NCI-H446 treated with DMSO at 0.1 percent for 48 hours (cell line): ENCODE data around the gene TLE2.
"Not testable (repeated sequence)": the region's sequence is repeated elsewhere in the genome, so short reads cannot be mapped to it uniquely, and the experiment has no call there.

Source experiments
- DNase-seq: peaks from one replicate; lab custom pipeline; 2025; lab: John Stamatoyannopoulos, UW

Gene TLE2

DNA sequence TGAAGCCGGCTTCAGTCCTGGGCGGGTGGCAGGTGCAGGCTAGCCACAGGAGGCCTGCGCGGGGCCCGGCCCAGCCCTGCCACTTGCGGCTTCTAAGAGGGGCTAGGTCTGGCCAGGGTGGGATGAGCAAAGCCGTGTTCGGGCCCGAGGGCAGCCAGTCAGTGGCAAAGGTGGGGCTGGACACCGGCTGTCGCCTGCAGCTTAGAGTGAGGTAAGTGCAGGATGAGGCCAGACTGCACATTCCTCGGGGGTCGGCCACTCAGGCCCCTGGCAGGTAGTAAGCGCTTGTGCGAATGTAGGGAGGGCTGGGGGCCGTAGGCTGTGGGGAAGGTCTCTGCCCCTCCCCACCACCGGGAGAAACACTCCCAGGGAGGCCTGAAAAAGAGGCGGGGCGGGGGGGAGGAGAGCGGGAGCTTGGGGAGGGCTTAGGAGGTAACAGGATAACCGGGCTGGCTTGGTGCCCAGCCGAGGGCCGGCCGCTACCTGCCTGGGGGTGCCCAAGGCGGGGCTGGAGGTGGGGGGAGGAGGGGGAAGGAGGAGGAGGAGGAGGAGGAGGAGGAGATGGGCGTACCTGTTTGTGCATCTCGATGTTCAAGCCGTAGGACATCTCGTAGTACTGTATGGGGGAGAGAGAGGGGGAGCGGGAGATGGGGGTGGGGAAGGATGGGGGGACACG, 26.8 kb upstream of the TLE2 start:
- DNase-seq, result peak; percentile 42

DNA sequence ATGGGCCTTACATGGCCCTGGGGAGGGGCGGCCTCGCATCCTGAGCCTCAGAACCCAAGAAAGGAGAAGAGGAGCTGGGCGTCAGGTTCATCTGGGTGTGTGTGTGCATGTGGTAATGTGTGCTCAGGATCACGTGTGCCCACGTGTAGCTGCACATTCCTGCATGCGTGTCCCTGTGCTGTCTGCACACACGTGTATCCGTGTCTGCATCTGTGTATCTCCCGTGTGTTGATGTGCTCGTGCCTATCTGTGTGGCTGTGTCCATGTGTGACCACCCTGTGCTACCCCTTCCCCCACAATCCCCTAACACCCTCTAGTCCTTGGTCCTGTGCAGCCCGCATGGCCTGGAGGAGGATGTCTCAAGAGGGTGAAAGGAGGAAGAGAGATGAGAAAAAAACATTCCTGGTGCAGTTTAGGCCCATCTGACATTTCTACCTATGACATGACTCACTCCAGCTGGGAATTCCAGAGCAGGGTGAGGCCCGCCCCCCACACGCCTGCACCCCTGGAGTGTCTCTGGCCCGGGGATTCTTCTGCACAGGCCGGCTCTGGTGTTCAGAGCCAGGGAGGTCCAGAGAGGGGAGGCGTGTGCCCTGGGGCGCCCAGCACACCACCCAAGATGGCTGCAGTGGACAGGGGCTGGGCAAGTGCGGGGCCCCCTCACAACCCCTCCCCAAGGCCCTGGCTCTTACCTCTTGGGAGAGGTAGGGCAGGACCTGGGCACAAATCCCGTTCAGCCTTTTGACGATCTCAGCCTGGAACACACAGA, 26.1 kb upstream of the TLE2 start:
- no peak for DNase-seq

DNA sequence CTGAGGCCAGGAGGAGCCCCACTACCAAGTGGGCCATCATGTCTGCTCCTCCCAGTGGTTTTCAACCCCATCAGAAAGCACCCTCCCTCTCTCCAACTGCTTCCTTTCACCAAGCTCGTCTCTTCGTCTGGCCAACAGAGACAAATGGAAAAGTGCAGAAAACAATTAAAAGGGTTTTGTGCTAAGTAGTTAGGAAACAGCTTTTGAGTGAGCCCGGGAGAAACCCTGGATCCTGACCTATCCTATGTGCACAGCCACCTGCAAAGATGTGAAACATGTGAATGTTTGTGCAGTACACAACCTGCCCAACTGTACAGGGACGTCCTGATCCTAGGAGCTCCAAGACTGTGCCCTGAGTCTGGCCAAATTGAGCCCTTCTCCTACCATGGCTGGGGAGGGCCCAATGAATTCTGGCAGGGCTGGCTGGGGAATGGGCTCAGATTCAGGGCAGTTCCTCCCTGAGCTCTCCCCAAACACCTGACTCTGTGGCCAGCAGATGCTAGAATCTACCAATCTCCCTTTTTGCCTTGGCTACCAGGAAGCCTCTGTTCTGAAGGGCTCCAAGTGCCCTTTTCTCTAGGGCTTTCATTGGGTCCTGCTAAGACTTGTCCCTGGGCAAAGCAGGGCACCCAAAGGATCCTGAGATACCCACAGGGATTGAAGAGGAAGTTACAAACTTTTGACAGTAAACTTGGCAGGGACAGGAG, 25.3 kb upstream of the TLE2 start:
- no peak for DNase-seq

DNA sequence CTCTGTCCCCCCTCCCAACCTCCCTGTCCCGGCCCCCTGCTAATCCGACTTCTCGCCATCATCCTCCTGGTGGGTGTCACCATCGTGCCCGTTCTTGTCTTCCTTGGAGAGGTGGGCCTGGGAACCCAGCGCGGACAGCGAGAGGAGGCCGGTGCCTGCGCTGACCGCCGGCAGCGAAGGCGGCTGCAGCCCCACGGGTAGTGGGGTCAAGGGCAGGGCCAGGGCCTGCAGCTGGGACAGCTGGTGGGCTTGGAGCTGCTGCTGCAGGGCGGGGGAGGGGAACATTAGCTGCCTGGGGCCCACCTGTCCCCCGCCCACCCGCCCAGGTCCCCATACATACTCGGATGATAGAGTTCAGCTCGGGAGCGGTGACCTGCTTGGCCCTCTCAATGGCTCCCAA, 24.7 kb upstream of the TLE2 start:
- DNase-seq, result no peak

DNA sequence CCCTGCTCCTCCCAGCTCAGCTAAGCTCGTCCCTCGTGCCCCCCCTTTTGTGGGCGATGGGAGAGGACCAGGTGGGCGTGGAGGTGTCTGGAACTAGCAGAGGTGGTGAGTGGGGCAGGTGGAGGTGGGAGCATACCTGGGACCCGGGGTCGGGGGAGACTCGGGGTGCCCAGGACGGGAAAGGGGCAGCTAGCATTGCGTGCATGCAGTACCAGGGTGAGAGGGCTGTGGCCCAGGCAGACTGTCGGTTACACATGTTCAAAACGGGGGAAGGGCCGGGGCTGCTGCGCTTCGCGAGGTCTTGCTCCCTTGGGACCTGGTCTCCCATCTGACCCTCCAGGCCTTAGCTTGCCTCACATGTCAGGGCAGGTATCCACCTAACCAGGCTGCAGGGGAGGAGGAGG, 24.1 kb upstream of the TLE2 start:
- no peak for DNase-seq

DNA sequence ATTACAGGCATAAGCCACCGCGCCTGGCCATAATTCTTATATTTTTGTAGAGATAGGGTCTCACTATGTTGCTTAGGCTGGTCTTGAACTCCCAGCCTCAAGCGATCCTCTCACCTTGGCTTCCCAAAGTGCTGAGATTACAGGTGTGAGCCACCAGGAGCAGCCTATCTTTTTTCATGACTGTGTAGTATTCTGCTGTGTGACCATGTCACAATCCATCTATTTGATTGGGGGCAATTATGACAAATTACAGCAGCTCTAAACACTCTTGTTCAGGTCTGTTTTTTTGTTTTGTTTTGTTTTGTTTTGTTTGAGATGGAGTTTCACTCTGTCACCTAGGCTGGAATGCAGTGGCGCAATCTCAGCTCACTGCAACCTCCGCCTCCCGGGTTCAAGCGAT, 20.9 kb upstream of the TLE2 start:
- DNase-seq, result not testable (repeated sequence)

DNA sequence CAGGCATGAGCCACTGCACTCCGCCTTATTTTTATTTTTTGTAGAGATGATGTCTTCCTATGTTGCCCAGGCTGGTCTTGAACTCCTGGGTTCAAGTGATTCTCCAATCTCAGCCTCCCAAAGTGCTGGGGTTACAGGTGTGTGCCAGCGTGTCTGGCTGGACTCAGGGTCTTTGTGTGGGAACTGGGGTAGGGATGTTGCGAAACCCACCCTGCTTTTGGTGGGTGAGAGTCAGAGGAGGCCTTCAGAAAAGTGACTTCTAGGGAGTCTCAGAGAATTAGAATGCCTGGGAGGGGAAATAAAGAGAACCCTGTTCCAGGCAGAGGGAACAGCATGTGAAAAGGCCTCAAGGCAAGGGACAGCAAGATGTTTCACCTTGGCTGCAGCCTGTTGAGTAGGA, 20.0 kb upstream of the TLE2 start:
- no peak for DNase-seq

DNA sequence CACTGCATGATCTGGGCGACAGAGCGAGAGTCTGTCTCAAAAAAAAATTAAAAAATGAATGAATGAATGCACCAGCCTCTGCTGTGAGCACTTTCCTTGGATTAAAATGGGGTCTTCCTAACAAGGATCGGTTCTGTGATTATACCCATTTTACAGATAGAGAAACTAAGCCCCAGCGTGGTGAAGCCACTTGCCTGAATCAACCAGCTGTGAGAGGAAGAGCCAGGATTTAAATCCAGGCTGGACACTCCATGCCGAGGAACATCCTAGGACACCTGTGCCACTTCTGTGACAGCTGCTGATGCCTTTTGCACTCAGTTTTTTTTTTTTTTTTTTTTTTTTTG, 19.1 kb upstream of the TLE2 start:
- no peak for DNase-seq

DNA sequence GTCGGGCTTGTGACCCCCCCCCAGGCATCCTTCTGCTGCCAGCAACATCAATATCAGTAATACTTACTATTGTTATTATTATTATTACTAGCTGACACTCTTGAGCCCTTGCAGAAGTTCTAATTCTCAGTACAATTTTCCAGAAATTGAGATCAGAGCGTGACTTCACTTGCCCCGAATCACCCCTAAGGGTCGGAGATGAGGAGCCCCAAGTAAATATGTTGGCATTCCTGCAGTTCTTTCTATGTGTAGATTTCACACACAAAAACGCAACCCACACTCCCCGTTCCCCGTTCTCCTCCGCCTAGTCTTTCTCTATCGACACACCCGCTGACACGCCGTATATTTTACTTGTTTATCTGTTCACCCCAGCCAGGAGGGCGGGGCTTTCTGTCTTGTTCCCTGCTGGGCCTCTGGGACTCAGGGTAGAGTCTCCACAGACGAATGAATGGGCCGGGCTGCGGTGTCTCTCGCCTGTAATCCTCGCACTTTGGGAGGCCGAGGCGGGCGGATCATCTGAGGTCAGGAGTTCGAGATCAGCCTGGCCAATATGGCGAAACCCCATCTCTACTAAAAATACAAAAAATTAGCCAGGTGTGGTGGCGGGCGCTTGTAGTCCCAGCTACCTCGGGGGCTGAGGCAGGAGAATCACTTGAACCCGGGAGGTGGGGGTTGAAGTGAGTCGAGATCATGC, 18.6 kb upstream of the TLE2 start:
- peak; percentile 61 for DNase-seq

DNA sequence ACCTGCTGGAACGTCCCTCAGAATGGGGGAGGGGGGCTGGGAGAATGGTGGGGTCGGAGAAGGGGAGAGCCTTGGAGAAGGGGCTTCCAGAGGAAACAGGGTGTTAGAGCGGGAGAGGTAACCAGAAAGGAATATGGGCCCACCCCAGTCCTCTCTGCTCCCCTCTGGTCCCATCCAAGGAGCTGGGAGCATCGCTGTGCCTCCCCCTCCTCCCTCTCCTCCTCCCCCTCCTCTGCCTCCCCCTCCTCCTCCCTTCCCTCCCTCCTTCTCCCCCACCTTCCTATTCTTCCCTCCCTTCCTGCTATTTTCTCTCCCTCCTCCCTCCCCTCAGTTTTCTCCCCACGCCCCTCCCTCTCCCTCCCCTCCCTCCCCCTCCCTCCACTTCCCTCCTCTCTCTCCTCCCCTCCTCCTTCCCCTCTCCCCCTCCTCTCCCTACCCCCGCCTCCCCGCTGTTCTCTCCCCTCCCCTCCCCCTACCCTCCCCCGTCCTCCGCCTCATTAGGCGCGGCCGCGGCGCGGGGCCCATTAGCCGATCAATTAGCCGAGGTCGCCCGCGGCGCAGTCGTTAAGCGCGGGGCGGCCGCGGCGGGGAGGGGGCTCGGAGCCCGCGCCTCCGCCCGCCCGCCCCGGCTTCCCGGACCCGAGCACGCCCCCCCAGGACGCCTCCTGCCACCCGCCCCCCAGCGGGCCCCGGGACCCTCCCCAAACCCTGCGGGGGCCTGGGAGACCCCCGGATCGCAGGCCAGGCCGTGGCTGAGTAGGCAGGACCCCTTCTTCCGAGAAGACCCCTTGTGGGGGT, 17.8 kb upstream of the TLE2 start:
- no peak for DNase-seq

DNA sequence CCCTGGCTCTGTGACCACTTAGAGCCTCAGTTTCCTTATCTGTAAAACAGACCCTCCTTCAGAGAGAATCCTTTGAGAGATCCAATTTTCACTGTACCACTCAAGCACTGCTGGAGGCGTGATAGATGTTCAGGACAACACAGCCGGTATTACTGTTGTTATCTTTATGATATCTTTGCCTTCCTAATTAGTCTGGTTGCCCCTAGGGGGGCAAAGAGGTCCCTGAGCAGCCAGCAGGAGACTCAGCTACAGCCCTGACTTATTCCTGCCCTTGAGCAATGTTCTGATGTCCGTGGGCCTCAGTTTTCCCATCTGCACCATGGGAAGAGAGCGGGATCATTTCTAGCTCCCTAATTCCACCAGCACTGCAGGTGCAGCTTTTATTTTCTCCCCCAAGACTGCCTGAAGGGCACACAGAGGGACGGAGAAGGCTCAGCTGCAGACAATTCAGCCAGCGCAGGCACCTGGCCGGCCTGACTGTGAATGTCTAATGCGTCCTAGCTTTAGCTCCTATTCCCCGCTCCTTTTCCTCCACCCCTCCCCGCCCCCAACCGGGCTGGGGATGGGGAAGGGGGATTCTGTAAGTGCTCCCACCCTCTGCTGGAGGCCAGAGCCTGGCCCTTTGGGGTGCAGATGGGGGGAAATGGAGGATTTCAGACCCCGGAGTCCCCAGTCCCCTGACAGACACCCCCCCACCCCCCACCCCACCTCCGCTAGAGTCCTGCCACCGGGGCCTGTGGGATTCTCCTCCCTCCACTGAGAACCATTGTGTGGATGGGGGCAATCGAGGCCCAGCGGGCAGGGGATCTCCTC, 17.0 kb upstream of the TLE2 start:
- no peak for DNase-seq

DNA sequence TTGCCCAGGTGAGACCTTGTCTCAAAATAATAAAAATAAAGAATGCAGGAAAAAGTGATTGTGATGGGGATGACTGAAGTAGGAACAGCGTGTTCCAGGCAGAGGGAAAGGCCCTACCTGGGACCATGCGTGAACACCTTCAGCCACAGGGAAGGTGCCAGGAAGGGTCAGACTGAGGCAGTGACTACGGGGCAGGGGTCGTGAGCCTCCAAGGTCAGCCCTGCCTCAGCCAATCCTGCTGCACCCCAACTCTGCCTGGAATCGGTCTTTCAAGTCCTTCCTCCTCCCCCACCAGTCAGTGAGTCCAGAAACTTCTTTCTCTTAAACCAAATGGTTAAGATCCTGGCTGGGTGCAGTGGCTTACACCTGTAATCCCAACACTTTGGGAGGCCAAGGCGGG, 16.1 kb upstream of the TLE2 start:
- DNase-seq, result no peak

DNA sequence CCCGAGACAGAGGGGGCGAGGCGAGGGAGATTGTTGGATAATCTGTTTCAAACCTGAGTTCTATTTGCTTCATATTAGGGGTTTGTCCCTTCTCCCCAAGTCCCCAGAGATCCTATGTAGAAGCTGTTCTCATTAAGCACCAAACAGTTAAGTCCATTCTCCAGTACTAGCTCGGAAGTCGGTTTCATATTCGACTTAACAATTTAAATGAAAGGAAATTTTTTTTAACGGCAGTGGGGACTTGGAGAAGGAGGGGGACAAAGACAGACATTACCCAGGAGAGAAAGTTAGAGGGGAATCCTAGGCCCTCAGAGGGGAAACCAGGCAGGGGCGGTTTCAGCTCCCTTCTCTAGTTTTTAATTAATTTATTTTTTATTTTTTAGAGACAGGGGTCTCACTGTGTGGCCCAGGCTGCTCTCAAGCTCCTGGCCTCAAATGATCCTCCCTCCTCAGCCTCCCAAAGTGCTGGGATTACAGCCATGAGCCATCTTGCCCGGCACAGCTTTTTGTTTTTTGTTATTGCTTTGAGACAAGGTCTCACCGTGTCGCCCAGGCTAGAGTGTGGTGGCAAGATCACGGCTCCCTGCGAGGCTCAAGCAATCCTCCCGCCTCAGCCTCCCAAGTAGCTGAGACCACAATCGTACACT, 13.7 kb upstream of the TLE2 start:
- no peak for DNase-seq

DNA sequence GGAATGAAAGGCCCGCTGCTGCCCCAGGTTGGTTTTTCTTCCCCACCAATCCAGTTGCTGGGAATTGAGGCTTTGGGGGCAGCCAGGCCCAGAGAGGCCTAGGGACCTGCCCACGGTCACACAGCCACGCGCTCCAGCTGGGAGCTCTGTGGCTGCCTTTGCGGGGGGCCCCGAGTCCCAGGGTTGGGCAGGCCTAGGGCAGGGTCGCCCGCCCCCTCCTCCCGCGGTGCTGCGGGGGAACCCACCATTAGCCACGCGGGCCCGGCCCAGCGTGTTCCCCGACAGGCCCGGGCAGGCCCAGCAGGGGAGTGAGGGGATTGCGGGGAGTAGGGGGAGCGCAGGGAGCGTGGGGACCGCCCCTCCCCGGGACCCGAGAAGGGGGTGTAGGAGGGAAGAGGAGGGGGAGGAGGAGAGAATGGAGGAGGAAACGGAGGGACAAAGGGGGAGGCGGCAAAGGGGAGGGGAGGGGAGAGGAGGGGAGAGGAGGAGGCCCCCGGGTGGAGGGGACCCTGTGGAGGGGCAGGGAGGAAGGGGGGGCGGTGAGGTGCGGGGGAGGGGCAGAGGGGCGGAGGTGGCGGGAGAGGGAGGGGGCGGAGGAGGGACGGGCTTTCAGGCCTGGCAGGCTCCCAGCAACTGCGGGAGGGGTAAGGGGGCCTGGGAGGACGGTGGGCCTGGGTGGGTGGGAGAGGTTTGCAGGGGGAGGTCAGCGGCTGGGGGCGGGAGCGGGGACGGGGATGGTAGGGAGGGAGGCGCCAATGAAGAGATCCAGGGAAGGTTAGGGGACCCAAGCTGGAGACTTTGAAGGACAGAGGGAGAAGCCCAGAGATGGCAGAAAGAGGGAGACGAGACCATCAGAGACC, 12.9 kb upstream of the TLE2 start:
- no peak for DNase-seq

DNA sequence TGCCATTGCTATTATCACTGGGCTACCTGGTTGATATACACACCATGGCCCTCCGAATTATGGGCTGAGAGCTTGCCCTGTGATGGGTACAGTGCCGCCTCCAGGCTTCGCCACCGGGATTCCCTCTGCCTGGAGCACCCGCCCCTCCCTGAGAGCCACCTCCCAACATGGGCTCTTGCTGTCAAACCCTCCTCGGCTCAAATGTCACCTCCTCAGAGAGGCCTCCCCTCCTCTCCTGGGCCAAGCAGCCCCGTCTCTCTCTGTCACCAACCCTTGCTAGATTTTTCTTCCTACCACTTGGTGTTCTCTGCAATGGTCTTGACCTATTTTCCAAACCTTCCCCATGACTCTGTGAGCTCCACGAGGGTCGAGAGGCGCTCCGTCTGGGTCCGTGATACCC, 12.2 kb upstream of the TLE2 start:
- no peak for DNase-seq

DNA sequence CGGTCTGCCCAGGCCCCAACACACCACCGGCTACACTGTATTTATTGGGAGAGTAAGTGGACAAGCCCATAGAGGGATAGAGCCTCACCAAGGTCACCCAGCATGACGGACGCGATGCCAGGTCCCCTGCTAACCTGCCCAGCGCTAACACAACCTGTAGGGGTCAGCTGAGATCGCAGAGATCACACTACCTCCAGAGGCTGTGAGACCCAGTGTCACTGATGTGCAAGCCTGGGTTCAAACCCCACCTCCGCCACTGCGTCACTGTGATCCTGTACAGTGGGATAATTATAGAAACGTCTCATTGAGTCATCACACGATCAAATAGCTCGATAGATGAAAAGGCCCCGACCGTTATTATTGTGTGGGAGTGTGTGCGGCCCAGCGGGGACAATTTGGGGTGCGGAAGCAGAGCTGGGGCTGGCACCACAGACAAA, 10.6 kb upstream of the TLE2 start:
- DNase-seq, result no peak

DNA sequence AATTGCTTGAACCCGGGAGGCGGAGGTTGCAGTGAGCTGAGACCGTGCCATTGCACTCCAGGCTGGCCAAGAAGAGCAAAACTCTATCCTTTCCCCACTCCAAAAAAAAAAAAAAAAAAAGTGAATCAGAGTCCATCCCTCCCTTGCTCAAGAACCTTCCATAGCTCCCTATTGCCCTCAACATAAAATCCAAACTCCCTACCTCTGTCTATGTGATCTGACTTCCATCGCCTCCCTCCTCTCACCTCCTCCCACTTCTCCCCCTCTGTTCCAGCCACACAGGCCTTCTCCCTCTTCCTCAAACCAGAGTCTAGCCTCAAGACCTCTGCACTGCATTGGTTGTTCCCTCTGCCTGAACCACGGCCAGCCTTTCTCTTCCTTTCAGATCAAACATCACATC, 10.0 kb upstream of the TLE2 start:
- DNase-seq, result no peak

DNA sequence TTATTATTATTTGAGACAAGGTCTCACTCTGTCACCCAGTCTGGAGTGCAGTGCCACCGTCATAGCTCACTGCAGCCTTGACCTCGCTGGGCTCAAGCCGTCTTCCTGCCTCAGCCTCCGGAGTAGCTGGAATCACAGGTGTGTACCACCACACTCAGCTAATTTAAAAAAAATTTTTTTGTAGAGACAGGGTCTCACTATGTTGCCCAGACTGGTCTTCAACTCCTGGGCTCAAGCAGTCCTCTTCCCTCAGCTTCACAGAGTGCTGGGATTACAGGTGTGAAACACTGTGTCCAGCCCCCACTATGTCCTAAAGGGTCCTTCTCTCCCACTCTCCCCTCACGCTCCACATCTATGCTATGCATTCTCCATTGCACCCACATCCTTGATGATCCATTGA, 9.1 kb upstream of the TLE2 start:
- no peak for DNase-seq

DNA sequence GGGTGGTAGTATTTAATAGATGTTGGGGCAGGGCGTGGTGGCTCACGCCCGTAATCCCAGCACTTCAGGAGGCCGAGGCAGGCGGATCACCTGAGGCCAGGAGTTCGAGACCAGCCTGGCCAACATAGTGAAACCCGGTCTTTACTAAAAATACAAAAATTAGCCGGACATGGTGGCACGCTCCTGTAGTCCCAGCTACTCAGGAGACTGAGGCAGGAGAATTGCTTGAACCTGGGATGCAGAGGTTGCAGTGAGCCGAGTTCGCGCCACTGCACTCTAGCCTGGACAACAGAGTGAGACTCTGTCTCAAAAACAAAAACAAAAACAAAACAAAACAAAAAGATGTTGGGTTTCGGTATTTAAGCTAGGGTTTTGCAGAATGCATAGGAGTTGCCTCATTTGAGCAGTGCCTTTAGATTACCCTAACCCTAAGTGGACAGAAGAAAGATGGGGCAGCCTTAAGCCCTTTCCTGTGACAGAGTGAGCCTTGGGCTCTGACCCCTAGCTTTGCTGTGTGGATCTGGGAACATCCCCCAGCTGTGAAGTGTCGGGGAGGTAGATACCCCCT, 8.0 kb upstream of the TLE2 start:
- not testable (repeated sequence) for DNase-seq
